Measurements from ENCODE around the gene TIPIN.
"Not testable (repeated sequence)": the region's sequence is repeated elsewhere in the genome, so short reads cannot be mapped to it uniquely, and the experiment has no call there.

TIPIN gene, protein sequence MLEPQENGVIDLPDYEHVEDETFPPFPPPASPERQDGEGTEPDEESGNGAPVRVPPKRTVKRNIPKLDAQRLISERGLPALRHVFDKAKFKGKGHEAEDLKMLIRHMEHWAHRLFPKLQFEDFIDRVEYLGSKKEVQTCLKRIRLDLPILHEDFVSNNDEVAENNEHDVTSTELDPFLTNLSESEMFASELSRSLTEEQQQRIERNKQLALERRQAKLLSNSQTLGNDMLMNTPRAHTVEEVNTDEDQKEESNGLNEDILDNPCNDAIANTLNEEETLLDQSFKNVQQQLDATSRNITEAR

GRCh38 chr15:66356359-66357236, at the start of gene TIPIN:
Gene TIPIN (minus strand): TSS chr15:66356685. CDS start chr15:66352947, 3,738 bp downstream.
- peak; percentile 98 for DNase-seq

GRCh38 chr15:66405615-66406014, 49.1 kb upstream of the TIPIN start:
- DNase-seq: no peak

GRCh38 chr15:66405007-66405406, 48.5 kb upstream of the TIPIN start:
- DNase-seq: no peak

GRCh38 chr15:66404532-66404931, 48.0 kb upstream of the TIPIN start:
- no peak for DNase-seq

DNA sequence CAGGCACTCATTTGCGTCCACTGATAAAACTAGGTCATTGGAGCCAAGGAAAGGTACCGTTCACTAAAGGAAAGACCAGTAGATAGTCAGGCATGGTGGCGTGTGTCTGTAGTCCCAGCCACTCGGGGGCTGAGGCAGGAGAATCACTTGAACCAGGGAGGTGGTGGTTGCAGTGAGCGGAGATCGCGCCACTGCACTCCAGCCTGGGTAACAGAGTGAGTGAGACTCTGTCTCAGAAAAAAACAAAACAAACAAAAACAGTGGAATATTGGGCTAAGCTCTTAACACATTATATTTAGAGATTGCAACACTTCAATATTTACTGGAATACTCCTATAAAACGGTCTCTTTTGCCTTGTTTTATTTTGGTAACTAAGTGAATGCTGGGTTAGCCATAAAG, 47.6 kb upstream of the TIPIN start:
- DNase-seq: no peak

DNA sequence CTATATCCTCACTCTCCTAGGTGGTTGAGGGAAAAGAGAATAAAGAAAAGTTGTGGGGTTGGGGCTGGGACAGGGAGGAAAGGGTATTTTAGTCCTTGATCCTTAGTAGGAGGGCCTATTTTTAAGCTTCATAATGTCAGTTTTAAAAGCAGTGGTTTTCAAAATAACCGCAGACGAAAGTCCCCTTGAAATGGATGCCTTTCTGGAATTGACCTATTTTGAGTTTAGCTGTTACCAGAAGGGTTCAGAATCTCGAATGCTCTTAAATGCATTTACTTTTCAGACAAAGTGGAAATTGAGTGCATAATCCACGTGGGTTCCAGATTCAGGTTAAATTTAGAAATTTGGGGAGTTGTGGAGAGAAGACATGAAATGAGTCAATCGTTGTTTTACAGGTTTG, 46.8 kb upstream of the TIPIN start:
- no peak for DNase-seq

DNA sequence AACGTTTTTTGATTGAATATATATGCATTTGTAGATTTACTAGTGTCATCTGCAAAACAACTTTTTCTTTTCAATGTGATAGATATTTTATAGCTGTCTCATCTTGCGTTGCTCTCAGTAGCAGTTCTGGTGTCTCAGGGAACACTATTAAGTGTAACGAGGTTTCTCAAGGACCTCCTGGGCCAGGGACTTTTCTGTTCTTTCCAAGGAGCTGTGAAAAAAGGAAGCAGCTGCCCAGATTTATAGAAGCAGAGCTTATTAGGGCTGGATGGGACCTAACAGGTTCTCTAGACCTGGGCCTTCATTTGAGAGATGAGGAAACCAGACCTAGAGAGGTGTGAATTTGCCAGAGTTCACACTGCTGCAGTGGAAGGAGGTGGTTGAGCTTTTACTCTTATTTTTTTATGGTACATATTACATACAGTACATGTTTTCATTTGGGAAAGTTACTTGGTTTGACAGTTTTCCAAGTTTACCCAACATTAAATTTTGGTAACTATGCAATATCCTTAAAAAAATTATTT, 46.3 kb upstream of the TIPIN start:
- DNase-seq: no peak

DNA sequence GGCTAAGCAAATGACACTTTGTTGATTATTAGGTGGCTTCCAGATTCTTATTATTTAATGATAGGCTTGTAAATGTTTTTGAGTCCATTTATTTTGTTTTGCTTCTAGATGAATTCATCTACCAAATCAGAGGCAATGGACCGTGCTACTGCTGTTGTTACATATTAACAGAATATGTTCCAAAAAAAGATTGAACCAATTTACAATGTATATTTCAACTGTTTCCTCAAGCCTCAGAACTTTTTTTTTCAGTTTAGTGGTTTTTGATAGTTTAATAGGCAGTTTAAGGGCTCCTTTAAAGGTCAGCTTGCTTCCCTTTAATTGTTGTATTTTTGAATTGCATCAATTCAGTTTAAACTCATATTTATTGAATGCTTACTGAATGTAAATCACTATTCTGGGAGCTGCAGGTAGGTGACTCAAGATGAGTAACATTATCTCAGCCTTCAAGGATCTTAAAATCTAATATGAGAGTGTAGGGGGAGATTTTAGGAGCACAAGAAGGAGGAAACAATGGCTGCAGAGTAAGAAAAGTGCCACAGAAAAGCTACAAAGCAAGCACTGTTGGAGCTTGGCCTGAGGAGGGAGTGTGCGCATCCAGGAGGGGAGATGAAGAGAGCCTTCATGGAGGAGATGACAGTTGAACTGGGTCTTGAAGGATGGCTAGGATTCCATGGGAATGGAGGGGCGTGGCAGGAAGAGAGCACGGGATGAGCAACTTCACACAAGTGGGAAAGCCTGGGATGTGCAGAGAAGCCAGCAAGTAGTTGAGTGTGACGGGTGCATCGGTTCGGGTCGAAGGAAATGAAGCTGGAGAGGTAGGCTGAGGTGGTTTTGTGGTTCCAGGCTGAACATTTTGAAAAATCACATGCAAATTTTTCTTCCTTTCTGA, 44.9 kb upstream of the TIPIN start:
- DNase-seq: no peak

DNA sequence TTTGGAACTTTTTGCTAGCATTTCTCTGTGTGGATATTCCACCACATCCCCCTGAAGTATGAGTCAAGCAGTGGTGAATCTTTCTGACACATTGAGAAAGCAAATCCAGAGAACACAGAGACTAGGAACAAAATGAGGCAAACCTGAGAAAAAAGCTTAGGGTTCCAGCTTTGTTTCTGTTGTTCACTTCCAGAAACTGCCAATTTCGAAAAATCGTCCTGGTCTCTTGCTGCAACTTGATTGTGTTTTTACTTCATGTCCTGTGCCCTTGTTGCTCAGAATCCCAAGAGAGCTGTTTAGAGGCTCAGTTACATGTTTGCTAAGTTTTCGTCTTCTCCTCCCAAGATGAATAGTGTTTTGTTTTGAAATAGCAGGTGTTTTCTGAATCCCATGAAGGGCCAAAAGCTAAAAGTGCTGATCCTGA, 43.9 kb upstream of the TIPIN start:
- DNase-seq: no peak

DNA sequence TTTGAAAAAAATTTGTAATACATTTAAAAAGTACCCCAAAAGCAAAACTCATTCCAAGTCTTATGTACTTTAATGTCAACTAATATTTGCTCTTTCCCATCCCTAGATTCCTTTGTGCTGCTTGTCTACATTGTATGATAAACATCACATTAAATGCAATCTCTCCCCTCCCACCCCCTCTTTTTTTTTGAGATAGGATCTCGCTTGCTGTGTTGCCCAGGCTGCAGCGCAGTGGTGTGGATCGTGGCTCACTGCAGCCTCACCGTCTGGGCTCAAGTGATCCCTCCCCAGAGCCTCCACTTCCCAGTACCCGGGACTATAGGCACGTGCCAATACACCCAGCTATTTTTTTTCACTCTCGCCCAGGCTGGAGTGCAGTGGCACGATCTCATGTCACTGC, 42.8 kb upstream of the TIPIN start:
- DNase-seq: no peak

DNA sequence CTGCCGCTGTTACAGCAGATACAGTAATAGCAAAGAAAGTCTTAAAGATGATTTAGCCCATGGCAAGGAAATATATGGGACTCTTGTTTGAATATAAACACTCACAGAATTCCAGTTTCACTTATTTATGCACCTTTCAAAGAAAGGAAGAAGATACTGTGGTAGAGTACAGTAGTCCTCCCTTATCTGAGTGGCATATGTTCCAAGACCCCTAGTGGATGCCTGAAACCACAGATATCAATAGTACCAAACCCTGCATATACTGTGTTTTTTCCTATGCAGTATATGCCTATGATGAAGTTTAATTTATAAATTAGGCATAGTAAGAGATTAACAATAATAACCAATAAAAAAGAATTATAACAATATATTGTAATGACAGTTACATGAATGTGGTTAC, 38.4 kb upstream of the TIPIN start:
- DNase-seq: no peak

DNA sequence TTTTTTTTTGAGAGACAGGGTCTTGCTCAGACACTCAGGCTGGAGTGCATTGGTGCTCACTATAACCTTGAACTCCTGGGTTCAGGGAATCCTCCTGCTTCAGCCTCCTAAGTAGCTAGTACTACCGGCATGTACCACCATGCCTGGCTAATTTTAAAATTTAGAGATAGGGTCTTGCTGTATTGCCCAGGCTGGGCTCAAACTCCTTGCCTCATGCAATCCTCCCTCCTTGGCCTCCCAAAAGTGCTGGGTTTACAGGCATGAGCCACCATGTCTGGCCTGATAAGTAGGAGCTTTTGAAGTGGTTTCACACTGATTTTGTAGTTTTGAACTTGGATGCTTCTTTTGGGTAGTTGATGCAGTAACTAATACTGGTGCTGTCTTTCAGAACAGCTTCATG, 38.0 kb upstream of the TIPIN start:
- DNase-seq: no peak

GRCh38 chr15:66393037-66393436, 36.6 kb upstream of the TIPIN start:
- not testable (repeated sequence) for DNase-seq

GRCh38 chr15:66390678-66391077, 34.2 kb upstream of the TIPIN start:
- no peak for DNase-seq

DNA sequence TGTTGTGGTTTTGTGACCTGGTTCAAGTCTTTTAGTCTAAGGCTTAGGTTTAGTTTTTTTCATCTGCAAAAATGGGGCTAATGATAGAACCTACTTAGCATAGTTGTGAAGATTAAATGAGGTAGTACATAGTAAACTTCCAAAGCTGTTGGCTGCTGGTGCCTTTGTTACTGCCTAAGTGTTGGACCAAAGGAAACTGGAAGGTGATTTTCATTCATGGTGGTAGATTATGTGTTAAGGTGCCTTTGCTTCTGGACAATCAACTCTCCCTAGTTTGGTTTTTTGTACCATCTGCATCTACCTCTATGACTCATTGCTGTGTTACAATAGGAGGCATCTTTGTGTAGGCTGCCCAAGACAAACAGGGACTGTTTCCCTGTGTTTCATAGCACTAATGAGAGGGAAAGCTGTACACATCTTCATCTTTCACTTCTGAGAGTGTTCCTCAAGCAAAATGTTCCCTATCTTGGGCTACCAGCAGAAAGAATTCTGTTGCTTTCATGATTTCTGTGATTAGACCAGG, 33.4 kb upstream of the TIPIN start:
- DNase-seq: no peak

- DNase-seq: no peak
Observed at GRCh38 chr15:66389098-66389858, 32.8 kb upstream of the TIPIN start.

- DNase-seq: no peak
Observed at GRCh38 chr15:66388576-66388975, 32.1 kb upstream of the TIPIN start.

GRCh38 chr15:66388043-66388363, 31.5 kb upstream of the TIPIN start:
- no peak for DNase-seq

- peak; percentile 37 for DNase-seq
Observed at GRCh38 chr15:66387163-66388042, 30.9 kb upstream of the TIPIN start.

- DNase-seq: peak; percentile 100
Observed at GRCh38 chr15:66386204-66387123, 30.0 kb upstream of the TIPIN start, which contains the start of gene MAP2K1. Gene MAP2K1 (plus strand): TSS chr15:66386912. CDS start chr15:66387348, 436 bp downstream.

Data from NCI-H1105 (cell line).